Right atrium auricular region (tissue), 2 donors: Measurements from ENCODE around the gene RPL36AL. TPM values are rescaled to one million over a fixed set of nuclear protein-coding genes. Genes with fewer than 3 reads are reported as not detected.
"Not testable (repeated sequence)": the region's sequence is repeated elsewhere in the genome, so short reads cannot be mapped to it uniquely, and the experiment has no call there.

Source experiments
- DNase-seq: peaks from one replicate; pipeline ENCODE4 v3.0.0-alpha.2; 2019; ENCODE audit warnings: low spot score
- H3K27ac ChIP-seq, 2 donors: fragments of 200-600 bp; sonication (generic); 1 replicate in 1 of 2; 2 replicates in 1 of 2; pipeline ENCODE4 v1.5.1; 2016 to 2019
- H3K27me3 ChIP-seq, 2 donors: fragments of 200-600 bp; sonication (generic); one replicate each; pipeline versions ENCODE4 v1.5.1 to v1.6.0; 2017 to 2019
- H3K36me3 ChIP-seq: fragments of 200-600 bp; sonication (generic); one replicate; pipeline ENCODE4 v1.5.1; 2016
- H3K4me1 ChIP-seq, 2 donors: fragments of 200-600 bp; sonication (generic); one replicate each; pipeline versions ENCODE4 v1.5.1 to v1.6.0; 2017 to 2019
- H3K4me3 ChIP-seq, 2 donors: fragments of 200-600 bp; sonication (generic); 1 replicate in 1 of 2; 2 replicates in 1 of 2; pipeline ENCODE4 v1.5.1; 2017 to 2019; ENCODE audit warnings: mild to moderate bottlenecking in 1 of 2, moderate library complexity in 1 of 2
- H3K9me3 ChIP-seq, 2 donors: fragments of 200-600 bp; sonication (generic); one replicate each; pipeline ENCODE4 v1.5.1; 2019
- total RNA-seq, 2 donors: library from RNA; depleted of rRNA; stranded (reverse); fragments of >200 nt; gene quantifications; one replicate each; pipeline ENCODE4 v1.1.0, GENCODE V29; 2016
- TF ChIP-seq, protein P1 (sequence below), 2 donors: fragments of 200-600 bp; sonication (generic); IDR thresholded peaks; one replicate each; pipeline ENCODE4 v1.5.1; 2019; ENCODE audit warnings: antibody characterized with exemption in 2 of 2

Gene RPL36AL
- total RNA-seq, 2 donors from 2014 or later: 133 to 301 TPM

DNA sequence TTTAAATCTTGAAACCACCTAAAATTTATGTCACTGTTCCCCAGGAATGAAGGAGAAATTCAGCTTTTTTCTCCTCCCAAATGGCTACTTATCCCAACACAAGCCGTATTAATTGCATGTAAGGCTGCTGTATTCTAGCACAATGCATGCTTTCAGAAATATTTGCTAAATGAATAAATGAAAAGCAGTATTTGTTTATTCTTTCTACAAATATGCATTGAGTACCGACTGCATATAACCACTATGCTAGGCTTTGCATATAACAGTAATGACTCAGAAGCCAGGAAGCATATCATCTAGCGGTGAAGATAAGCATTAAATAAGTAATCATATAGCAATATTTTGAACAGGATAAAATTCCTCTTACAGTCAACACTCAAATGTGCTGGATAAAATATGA lies 27.4 kb downstream of the RPL36AL start:
- TF ChIP-seq, protein P1, sequence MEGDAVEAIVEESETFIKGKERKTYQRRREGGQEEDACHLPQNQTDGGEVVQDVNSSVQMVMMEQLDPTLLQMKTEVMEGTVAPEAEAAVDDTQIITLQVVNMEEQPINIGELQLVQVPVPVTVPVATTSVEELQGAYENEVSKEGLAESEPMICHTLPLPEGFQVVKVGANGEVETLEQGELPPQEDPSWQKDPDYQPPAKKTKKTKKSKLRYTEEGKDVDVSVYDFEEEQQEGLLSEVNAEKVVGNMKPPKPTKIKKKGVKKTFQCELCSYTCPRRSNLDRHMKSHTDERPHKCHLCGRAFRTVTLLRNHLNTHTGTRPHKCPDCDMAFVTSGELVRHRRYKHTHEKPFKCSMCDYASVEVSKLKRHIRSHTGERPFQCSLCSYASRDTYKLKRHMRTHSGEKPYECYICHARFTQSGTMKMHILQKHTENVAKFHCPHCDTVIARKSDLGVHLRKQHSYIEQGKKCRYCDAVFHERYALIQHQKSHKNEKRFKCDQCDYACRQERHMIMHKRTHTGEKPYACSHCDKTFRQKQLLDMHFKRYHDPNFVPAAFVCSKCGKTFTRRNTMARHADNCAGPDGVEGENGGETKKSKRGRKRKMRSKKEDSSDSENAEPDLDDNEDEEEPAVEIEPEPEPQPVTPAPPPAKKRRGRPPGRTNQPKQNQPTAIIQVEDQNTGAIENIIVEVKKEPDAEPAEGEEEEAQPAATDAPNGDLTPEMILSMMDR (IDR thresholded peaks at IDR 0.05): no peak
- no peak for DNase-seq
- H3K4me1 ChIP-seq: peaks cover 0 to 25% of the 10 kb centered on the region in 2 donors
- no peaks in the 10 kb centered on the region for H3K36me3 ChIP-seq
- H3K27me3 ChIP-seq: no peaks in the 10 kb centered on the region
- no peaks in the 10 kb centered on the region for H3K9me3 ChIP-seq
- H3K4me3 ChIP-seq: no peak overlapping the region
- no peak overlapping the region for H3K27ac ChIP-seq

DNA sequence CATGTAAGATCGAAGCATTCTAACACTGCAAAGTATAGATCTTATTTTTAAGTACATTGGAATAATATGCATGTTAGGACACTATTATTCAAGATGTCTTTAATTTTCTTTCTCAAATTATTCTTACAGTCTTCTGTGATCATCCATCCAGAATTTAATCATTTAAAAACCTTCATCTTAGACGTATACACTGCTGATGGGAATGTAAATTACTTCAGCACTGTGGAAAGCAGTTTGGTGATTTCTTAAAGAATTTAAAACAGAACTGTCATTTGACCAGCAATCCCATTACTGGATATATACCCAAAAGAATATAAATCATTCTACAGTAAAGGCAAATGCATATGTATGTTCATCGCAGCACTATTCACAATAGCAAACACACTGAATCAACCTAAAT lies 31.0 kb downstream of the RPL36AL start:
- no peak overlapping the region for H3K27ac ChIP-seq
- H3K36me3 ChIP-seq: peaks cover under 1% of the 10 kb centered on the region
- H3K9me3 ChIP-seq: no peaks in the 10 kb centered on the region
- no peak for DNase-seq
- TF ChIP-seq, protein P1 (IDR thresholded peaks at IDR 0.05): no peak
- no peak overlapping the region for H3K4me3 ChIP-seq
- peaks cover 0 to 13% of the 10 kb centered on the region in 2 donors for H3K4me1 ChIP-seq
- no peaks in the 10 kb centered on the region for H3K27me3 ChIP-seq

DNA sequence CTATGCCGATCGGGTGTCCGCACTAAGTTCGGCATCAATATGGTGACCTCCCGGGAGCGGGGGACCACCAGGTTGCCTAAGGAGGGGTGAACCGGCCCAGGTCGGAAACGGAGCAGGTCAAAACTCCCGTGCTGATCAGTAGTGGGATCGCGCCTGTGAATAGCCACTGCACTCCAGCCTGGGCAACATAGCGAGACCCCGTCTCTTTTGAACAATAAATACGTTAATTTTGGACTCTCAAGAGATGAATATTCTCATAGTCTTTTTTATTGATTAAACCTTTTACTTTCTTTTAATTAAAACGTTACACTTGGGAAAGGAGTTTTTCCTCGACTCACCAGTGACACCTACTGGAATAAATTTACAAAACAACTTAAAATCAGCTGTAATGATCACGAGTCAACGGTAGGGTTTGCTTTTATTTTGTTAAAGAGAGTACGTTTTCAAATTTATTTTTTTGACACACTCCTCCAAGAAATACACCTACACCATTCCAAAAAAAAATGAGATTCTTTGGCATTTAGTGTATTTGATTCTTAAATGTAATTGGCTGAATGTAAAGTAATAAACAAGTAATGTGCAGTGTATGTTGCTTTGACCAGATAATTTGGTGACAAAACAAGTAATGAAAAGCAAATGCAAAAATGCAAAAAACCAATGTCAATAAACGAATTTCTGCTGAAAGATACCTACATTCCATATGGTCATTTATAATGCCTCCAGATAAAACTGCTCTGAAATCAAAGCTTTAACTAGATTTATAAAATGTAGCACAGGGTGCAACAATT lies 33.6 kb downstream of the RPL36AL start:
- DNase-seq: no peak
- H3K4me3 ChIP-seq: peak overlapping the region; percentile 79 to 91
- H3K27ac ChIP-seq: peak overlapping the region; percentile 84 to 95
- TF ChIP-seq, protein P1 (IDR thresholded peaks at IDR 0.05): peak; percentile 77 to 78
- H3K36me3 ChIP-seq: peaks cover 18% of the 10 kb centered on the region
- no peaks in the 10 kb centered on the region for H3K27me3 ChIP-seq
- no peaks in the 10 kb centered on the region for H3K9me3 ChIP-seq
- H3K4me1 ChIP-seq: peaks cover 0 to 24% of the 10 kb centered on the region in 2 donors

DNA sequence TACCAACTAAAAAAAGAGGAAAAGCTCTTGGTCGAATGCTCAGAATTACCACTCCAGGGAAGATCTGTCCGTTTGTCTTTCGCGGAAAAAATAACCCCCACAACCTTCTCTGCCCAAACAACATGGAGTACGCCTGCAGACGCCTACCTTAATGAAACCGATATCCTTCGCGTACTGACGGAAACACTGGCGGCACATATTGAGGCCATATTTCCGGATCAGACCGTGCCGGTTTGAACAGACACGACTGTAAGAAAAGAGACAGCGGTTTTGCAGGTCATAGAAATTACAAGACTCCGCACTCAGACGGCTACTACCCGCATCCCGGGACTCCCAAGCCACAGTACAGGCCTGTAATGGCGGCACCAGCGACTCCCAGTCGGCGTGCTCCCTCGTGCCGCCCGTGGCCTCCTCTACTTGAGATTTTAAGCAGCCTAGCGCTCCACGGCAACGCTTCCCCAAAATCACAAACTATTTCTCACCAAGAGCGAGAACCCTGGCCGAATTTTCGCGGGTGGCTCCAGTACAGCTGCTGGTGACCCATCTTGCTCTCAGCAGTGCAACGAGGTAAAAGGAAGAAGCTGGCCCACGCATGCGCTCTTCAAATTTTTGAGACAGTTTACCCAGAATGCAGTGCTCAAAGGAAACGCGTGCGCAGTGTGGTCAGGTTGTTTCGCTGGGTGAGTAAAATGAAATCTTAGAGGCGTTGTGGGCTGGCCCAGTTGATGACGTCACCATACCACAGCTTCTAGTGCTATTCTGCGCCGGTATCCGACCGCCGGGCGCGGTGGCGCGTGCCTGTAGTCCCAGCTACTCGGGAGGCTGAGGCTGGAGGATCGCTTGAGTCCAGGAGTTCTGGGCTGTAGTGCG lies 34.4 kb downstream of the RPL36AL start, which contains the start of gene RPS29:
Gene RPS29 (minus strand): TSS at position 578 of the 870 bp plus-strand sequence. CDS start 34 bp downstream, at position 544.
- H3K36me3 ChIP-seq: peaks cover 18% of the 10 kb centered on the region
- peak; percentile 100 for DNase-seq
- TF ChIP-seq, protein P1 (IDR thresholded peaks at IDR 0.05): no peak
- peaks cover 0 to 24% of the 10 kb centered on the region in 2 donors for H3K4me1 ChIP-seq
- peak within 1 kb of the TSS; percentile 79 to 91 for H3K4me3 ChIP-seq
- no peaks in the 10 kb centered on the region for H3K9me3 ChIP-seq
- peak within 1 kb of the TSS; percentile 84 to 95 for H3K27ac ChIP-seq
- H3K27me3 ChIP-seq: no peaks in the 10 kb centered on the region

DNA sequence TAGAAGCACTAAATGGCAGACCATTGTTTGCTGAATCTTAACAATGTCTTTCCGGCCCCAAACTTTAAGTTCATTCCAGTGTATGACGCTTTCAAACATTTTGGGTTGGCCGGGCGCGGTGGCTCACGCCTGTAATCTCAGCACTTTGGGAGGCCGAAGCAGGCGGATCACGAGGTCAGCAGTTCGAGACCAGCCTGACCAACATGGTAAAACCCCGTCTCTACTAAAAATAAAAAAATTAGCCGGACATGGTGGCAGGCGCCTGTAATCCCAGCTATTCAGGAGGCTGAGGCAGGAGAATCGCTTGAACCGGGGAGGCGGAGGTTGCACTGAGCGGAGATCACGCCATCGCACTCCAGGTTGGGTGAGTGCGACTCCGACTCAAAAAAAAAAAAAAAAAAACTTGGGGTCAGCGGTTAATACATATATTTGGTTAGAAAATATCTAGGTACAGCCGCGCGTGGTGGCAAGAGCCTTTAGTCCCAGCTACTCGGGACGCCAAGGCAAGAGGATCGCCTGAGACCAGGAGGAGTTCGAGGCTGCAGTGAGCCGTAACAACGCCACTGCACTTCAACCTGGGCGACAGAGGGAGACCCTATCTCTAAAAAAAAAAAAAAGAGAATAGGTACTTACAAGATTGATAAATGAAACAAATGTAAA lies 35.3 kb downstream of the RPL36AL start:
- Histone ChIP-seq H3K36me3 (peaks cover 18% of the 10 kb centered on the region), H3K4me3 (peak overlapping the region; percentile 79 to 91), H3K4me1 (peaks cover 0 to 24% of the 10 kb centered on the region in 2 donors), H3K27ac (peak overlapping the region; percentile 84 to 95)
- H3K27me3 ChIP-seq, H3K9me3 ChIP-seq, DNase-seq: not testable (repeated sequence)
